DND-41 (cell line): ENCODE data around the gene ZNF79.

Source experiments
- ATAC-seq: fragments of 200-7000 bp; cut with Tn5 transposase; 3 replicates; pipeline ENCODE4 v1.9.1; 2021; ENCODE audit warnings: low read depth; ENCODE audit not compliant: insufficient read depth
- DNase-seq: peaks from one replicate; pipeline ENCODE4 v3.0.0-alpha.2; 2020
- H2AFZ ChIP-seq: 2 replicates; pipeline ENCODE4 v1.6.0; 2012; ENCODE audit warnings: low read depth, low read length
- H3K27ac ChIP-seq: 2 replicates; pipeline ENCODE4 v1.5.1; 2012; ENCODE audit warnings: low read length, inconsistent platforms
- H3K27me3 ChIP-seq: fragments of 200-600 bp; sonication (generic); 2 replicates; pipeline ENCODE4 v1.6.0; 2012; ENCODE audit warnings: low read length, mild to moderate bottlenecking, inconsistent platforms; ENCODE audit not compliant: insufficient read depth, poor library complexity
- H3K36me3 ChIP-seq: 2 replicates; pipeline ENCODE4 v1.5.1; 2012; ENCODE audit warnings: low read length, inconsistent platforms; ENCODE audit not compliant: insufficient read depth
- H3K4me1 ChIP-seq: 2 replicates; pipeline ENCODE4 v1.5.1; 2012; ENCODE audit warnings: mild to moderate bottlenecking, low read length; ENCODE audit not compliant: insufficient read depth
- H3K4me2 ChIP-seq: 2 replicates; pipeline ENCODE4 v1.6.0; 2012; ENCODE audit warnings: mild to moderate bottlenecking, moderate library complexity, low read length, inconsistent platforms; ENCODE audit not compliant: insufficient read depth
- H3K4me3 ChIP-seq, 2 experiments: fragments of 200-600 bp in 1 of 2; shearing (Covaris generic) in 1 of 2; 2 replicates each; pipeline ENCODE4 v1.5.1; 2012 to 2016; ENCODE audit warnings: inconsistent platforms in 2 of 2, low read length in 2 of 2, mild to moderate bottlenecking in 2 of 2, low read depth in 1 of 2, moderate library complexity in 1 of 2
- H3K79me2 ChIP-seq: 2 replicates; pipeline ENCODE4 v1.6.0; 2012; ENCODE audit warnings: low read length, inconsistent platforms; ENCODE audit not compliant: insufficient read depth
- H3K9ac ChIP-seq: 2 replicates; pipeline ENCODE4 v1.6.0; 2012; ENCODE audit warnings: low read depth, mild to moderate bottlenecking, inconsistent platforms, low read length, moderate library complexity
- H3K9me3 ChIP-seq: 2 replicates; pipeline ENCODE4 v1.5.1; 2012; ENCODE audit warnings: low read length, moderate library complexity, mild to moderate bottlenecking, inconsistent platforms; ENCODE audit not compliant: insufficient read depth, severe bottlenecking
- H4K20me1 ChIP-seq: 2 replicates; pipeline ENCODE4 v1.6.0; 2012; ENCODE audit warnings: low read length; ENCODE audit not compliant: insufficient read depth
- EZH2 ChIP-seq: IDR thresholded peaks from 3 replicates; pipeline ENCODE4 v1.6.1; 2012; ENCODE audit warnings: borderline replicate concordance, low read depth, mild to moderate bottlenecking, moderate library complexity, low read length, inconsistent platforms; ENCODE audit not compliant: severe bottlenecking
- TF ChIP-seq, protein P1 (sequence below): IDR thresholded peaks from 2 replicates; pipeline ENCODE4 v1.5.1; 2012; ENCODE audit warnings: borderline replicate concordance, low read length, moderate library complexity, mild to moderate bottlenecking; ENCODE audit not compliant: poor library complexity, severe bottlenecking; ENCODE audit errors: extremely low read depth

ZNF79 gene

GRCh38 chr9:127402401-127403090 lies 21.6 kb upstream of the ZNF79 start:
- H3K27ac ChIP-seq = no peak overlapping the region
- H3K4me3 ChIP-seq = no peak overlapping the region
- H3K4me2 ChIP-seq = no peak overlapping the region
- no peaks in the 10 kb centered on the region for H3K4me1 ChIP-seq
- no peak for TF ChIP-seq EZH2
- TF ChIP-seq, protein P1, sequence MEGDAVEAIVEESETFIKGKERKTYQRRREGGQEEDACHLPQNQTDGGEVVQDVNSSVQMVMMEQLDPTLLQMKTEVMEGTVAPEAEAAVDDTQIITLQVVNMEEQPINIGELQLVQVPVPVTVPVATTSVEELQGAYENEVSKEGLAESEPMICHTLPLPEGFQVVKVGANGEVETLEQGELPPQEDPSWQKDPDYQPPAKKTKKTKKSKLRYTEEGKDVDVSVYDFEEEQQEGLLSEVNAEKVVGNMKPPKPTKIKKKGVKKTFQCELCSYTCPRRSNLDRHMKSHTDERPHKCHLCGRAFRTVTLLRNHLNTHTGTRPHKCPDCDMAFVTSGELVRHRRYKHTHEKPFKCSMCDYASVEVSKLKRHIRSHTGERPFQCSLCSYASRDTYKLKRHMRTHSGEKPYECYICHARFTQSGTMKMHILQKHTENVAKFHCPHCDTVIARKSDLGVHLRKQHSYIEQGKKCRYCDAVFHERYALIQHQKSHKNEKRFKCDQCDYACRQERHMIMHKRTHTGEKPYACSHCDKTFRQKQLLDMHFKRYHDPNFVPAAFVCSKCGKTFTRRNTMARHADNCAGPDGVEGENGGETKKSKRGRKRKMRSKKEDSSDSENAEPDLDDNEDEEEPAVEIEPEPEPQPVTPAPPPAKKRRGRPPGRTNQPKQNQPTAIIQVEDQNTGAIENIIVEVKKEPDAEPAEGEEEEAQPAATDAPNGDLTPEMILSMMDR = no peak
- ATAC-seq = peak; percentile 37; the same call in 1 of the 3 replicates
- H3K36me3 ChIP-seq = no peaks in the 10 kb centered on the region
- H3K9me3 ChIP-seq = no peaks in the 10 kb centered on the region
- no peak overlapping the region for H2AFZ ChIP-seq
- H3K9ac ChIP-seq = no peak overlapping the region
- H3K79me2 ChIP-seq = no peaks in the 10 kb centered on the region
- no peak for DNase-seq
- peaks cover 86% of the 10 kb centered on the region for H4K20me1 ChIP-seq
- peaks cover 28% of the 10 kb centered on the region for H3K27me3 ChIP-seq

DNA sequence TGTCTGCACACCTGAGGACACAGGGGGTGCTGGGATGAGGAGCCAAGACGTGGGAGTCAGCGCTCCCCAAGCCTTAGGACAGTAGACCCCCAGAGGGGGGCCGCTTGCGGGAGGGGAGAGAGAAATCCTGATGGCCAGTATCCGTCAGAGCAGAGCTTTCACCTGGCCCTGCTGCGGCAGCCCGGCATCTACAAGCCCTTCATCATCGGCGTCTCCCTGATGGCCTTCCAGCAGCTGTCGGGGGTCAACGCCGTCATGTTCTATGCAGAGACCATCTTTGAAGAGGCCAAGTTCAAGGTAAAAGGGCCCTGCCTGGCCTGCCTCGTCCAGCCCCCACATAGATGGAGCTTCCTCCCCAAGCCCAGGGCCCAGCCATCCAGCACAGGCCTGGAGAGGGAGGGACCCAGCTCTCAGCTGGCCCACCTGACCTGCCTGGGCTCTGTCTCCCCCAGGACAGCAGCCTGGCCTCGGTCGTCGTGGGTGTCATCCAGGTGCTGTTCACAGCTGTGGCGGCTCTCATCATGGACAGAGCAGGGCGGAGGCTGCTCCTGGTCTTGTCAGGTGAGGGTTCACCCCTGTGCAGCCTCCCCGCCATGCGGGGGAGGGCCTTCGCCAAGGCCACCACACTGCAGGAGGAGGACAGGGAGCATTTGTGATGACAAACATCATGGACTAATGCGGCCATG lies 20.5 kb upstream of the ZNF79 start:
- DNase-seq = no peak
- no peaks in the 10 kb centered on the region for H3K4me1 ChIP-seq
- H2AFZ ChIP-seq = no peak overlapping the region
- no peak overlapping the region for H3K4me2 ChIP-seq
- no peak overlapping the region for H3K9ac ChIP-seq
- peaks cover 28% of the 10 kb centered on the region for H3K27me3 ChIP-seq
- no peaks in the 10 kb centered on the region for H3K9me3 ChIP-seq
- no peaks in the 10 kb centered on the region for H3K36me3 ChIP-seq
- TF ChIP-seq, protein P1 = no peak
- TF ChIP-seq EZH2 = no peak
- no peak overlapping the region for H3K27ac ChIP-seq
- H3K79me2 ChIP-seq = no peaks in the 10 kb centered on the region
- H3K4me3 ChIP-seq = no peak overlapping the region
- H4K20me1 ChIP-seq = peaks cover 76% of the 10 kb centered on the region
- ATAC-seq = no peak

DNA sequence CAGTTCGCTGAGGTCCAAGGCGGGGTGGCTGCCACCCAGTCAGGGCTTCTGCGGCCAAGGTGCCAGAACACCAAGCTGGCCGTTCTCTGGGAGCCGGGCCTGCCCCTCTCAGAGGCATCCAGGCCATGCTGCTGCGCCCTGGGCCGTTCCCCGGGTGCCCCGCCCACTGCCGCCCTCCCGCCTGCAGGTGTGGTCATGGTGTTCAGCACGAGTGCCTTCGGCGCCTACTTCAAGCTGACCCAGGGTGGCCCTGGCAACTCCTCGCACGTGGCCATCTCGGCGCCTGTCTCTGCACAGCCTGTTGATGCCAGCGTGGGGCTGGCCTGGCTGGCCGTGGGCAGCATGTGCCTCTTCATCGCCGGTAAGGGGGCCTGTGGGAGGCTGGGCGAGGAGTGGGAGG lies 19.6 kb upstream of the ZNF79 start:
- Histone ChIP-seq H4K20me1 (peaks cover 71% of the 10 kb centered on the region), H3K4me2 (no peak overlapping the region), H3K9me3 (no peaks in the 10 kb centered on the region), H3K4me3 (no peak overlapping the region), H3K9ac (no peak overlapping the region), H3K27ac (no peak overlapping the region), H3K36me3 (no peaks in the 10 kb centered on the region), H2AFZ (no peak overlapping the region), H3K27me3 (peaks cover 28% of the 10 kb centered on the region), H3K4me1 (no peaks in the 10 kb centered on the region), H3K79me2 (no peaks in the 10 kb centered on the region)
- no peak for DNase-seq
- TF ChIP-seq, protein P1 = no peak
- no peak for TF ChIP-seq EZH2
- ATAC-seq = no peak
